GM19193 (cell line): ENCODE data around the gene MUC16.

Experiments
- POLR2A ChIP-seq: IDR thresholded peaks from 4 replicates; pipeline ENCODE4 v1.6.1; 2011; ENCODE audit not compliant: insufficient read depth, insufficient read length; ENCODE audit errors: extremely low read depth

Gene MUC16

DNA sequence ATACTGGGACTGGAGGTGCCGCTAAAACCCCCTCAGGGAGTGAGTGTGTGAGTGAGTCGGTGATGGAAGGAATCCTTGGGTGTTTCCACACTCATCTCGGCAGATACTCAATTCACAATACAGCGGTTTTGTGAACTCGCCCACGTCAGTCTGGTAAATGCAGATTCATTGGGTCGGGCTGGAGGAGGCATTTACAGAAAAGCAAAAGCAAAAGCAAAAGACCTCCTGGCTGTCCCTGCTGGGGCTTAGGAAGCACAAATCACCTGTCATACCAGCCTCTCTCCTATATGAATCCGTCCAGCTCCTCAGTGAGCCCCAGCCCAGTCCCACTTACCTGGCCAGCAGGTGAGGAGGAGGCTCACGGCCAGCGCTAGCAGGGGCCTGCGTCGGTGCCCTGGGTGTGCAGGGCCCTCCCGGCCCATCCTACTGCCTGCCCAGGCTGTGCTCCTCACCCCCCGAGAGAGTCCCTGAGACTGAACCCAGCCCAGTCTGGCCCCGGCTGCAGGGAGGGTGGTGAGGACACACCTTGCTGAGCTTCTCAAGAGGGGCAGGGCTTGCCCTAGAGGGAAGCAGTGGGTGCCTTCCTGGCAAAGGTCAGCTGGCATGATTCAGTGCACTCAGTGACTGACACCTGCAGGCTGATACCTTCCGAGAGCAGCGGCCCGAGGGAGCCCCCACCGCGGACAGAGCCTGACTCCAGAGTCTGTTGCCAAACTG, at the start of gene MUC16:
Gene MUC16 (minus strand): TSS at position 475 of the 717 bp plus-strand sequence.
- no peak for TF ChIP-seq POLR2A

DNA sequence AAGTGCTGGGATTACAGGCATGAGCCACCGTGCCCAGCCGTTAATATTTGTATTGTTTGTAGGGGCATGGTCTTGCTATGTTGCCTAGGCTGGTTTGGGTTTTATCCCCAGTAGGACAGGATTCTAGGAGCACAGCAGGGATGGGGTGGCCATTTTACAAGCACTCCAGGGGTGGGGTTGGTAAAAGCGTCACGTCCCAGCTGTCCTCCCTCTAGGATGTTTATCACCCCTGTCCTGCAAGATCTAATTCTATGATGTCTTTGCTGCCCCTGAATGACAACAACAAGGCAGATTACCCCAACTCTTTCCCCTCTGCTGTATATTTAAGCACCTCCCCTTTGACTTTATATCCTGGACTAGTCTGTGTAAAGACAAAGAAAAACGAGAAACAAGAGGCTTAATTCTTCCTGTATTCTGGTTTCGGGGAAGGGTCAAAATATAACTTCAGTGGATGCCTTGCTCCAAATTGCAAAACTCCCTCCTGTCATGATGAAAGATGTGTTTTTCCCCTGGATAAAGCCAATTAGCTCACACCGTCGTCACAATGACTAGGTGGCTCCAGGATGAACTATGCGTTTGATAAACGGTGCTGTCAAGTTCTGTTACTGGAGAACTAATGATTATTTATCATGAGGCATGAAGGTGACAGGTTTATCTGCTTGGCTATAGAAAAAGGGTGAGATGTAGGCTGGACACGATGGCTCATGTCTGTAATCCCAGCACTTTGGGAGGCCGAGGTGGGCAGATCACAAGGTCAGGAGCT, 48.9 kb upstream of the MUC16 start:
- no peak for TF ChIP-seq POLR2A

DNA sequence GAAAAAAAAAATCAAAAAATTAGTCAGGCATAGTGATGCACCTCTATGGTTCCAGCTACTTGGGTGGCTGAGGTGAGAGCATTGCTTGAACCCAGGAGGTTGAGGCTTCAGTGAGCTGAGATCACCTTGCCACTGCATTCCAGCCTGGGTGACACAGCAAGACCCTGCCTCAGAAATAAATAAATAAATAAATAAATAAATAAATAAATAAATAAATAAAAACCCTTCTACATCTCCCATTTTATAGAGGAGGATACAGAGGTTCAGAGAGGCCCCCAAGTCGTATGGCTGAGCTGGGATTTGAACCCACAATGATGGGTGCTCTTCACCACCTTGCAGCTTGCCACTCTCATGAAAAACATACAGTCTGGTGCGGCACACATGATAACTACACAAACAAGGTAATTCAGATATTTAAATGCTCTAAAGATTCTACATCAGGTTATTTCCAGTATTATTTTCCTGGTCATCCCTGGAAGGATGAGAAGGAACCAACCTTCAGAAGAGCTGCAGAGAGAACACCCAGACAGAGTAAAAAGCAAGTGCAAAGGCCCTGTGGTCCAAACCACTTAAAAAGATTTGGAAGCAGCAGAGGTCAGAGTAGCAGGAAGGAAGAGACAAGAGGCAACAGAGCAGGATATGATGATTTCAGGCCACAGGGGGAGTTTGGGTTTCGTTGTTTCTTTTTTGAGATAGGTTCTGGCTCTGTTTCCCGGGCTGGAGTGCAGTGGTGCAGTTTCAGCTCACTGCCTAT, 47.5 kb upstream of the MUC16 start:
- TF ChIP-seq POLR2A = no peak

DNA sequence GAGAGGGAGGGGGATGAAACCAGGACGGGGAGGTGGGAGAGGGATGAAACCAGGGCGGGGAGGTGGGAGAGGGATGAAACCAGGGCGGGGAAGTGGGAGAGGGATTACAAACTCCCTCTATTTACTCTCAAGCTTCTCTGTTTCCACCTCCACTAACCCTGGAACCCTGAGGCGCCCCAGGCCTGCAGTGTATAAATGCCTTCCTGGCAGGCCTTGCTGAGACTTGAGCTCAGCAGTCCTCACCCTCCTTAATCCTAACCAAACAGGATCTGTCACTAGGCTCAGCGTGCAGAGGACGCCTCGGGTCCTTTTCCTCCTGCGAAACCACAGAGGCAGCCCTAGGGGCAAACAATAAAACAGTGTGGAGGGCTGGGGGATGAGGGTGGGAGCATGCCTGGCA, 44.6 kb upstream of the MUC16 start:
- TF ChIP-seq POLR2A = no peak

DNA sequence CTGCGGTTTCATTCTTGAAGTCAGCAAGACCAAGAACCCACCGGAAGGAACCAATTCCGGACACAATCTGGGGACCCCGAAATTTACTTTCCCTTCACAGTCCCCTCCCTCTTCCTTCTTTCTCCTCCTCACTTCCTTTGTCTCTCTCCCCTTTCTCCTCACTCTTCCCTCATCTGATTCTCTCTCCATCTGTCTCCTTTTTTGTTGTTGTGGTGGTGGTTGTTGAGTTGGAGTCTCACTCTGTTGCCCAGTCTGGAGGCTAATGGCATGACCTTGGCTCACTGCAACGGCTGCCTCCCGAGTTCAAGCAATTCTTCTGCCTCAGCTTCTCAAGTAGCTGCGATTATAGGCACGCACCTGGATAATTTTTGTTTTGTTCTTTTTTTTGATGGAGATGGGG, 44.0 kb upstream of the MUC16 start:
- TF ChIP-seq POLR2A = no peak

DNA sequence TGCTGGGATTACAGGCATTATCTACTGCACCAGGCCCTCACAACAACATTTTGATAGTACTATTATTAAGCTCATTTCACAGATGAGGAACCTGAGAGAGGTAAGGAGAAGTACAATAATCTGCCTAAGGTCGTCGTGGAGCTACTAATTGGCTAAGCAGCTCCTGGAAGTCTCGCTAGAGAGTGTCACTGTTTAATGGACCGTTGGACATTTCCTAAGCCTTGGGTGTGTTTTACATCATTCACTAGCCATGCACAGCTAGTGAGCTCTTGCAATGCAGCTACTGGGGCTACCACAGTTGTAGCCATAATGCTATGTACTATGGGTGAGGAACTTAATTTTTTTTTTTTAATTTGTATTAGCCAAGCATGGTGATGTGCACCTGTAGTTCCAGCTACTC, 42.7 kb upstream of the MUC16 start:
- no peak for TF ChIP-seq POLR2A

DNA sequence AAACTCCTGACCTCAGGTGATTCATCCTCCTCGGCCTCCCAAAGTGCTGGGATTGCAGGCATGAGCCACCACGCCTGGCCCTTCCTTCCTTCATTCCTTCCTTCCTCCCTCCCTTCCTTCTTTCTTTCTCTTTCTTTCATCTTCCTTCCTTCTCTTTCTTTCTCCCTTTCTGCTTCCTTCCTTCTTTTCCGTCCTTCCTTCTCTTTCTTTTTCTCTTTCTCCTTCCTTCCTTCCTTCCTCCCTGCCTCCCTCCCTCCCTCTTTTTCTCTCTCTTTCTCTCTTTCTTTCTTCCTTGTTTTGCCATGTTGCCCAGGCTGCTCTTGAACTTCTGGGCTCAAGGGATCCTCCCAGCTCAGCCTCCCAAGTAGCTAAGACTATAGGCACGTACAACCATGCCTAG, 36.5 kb upstream of the MUC16 start:
- no peak for TF ChIP-seq POLR2A

DNA sequence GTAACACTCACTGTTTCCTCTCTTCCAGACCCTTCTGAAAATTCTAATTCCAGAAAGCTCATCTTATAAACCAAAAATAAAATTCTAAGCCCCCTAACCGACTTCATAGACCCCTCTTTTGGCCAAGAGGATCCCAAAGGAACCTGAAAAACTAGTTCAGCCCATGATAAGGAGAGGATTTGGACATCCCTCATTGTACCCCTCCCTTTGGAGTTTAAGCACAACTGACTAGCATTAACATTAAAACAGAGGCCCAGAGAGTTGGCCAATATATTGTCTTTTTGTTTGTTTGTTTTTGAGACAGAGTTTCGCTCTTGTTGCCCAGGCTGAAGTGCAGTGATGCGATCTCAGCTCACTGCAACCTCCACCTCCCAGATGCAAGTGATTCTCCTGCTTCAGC, 34.2 kb upstream of the MUC16 start:
- TF ChIP-seq POLR2A = no peak

DNA sequence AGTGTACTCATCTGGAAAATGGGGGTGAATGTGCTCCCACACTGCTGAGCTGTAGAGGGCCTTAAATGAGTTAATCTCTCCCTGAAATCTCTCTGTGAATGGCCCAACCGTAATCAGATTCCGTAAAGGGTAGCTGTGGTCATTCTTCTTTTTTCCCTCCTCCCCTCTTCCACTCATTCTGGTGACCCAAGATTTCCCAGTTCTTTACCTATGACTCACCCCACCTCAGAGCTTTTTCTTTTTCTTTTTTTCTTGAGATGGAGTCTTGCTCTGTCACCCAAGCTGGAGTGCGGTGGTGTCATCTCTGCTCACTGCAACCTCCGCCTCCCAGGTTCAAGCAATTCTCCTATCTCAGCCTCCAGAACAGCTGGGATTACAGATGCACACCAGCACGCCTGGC, 33.3 kb upstream of the MUC16 start:
- TF ChIP-seq POLR2A = no peak

DNA sequence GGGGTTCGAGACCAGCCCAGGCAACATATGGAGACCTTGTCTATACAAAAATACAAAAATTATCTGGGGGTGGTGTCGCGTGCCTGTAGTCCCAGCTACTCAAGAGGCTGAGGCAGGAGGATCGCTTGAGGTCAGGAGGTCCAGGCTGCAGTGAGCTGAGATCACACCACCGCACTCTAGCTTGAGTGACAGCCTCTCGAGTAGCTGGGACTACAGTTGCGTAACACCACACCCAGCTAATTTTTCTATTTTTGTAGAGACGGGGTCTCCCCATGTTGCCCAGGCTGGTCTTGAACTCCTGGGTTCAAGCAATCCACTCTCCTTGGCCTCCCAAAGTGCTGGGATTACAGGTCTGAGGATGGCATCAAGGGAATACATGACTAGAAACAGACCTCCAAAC, 30.8 kb upstream of the MUC16 start:
- TF ChIP-seq POLR2A = no peak

DNA sequence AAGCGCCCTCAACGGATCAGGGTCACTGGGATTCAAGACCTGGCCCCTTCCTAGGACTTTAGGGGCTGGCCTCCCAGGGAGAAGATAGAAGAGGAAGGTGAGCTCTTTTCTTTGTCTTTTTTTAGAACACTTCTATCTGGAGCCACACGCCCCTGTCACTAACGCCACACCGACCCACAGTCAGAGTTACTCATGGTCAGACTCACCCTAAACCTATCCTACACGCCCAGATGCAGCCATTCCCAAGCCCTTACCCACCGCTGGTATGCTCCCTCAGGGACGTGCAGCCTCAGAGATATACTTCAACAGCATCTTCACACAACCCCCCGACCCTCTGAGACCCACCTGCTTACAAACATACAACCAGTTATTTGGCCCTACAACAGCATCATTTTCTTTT, 29.9 kb upstream of the MUC16 start:
- TF ChIP-seq POLR2A = no peak

DNA sequence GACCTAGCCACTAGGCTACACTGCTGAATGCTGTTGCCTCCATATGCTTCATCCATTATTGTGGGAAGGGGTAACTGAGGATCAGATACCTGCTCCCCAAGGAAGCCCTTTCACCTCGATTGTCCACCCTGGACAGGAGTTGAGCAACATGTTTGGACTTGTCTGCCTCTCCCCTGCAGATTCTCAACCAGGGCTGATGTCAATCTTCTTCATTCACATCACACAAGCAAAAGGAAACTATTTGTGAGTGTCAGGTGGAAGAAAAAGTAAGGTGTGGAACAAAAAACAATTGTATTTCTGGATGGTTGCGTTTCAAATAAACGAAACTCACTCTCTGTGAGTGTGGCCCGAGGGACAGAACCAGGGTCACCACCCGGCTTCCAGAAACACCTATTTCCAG, 29.5 kb upstream of the MUC16 start:
- no peak for TF ChIP-seq POLR2A

DNA sequence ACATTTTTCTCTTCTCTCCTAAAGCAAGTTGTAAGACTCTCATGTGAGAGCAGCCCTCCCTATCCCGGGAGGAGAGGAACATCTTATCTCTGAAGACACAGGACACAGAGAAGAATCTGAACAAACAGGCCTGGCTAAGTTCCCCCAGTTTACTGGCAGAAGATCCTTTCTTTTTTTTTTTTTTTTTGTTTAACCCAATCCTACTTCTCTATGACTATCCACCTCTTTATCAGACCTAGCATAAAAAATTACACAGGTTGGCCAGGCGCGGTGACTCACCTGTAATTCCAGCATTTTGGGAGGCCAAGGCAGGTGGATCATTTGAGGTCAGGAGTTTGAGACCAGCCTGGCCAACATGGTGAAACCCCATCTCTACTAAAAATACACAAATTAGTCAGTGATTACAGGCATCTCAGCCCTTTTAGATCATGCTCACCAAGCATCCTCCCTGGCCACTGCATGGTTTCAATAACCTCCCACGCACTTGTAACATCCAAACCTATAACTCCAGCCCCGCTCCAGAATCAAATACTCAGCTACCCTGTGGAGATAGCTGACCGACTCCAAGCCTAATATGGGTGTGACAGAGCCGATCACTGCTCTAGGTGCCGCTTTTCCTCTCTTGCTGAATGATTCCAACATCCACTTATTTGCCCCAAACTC, 27.3 kb upstream of the MUC16 start:
- TF ChIP-seq POLR2A = no peak

DNA sequence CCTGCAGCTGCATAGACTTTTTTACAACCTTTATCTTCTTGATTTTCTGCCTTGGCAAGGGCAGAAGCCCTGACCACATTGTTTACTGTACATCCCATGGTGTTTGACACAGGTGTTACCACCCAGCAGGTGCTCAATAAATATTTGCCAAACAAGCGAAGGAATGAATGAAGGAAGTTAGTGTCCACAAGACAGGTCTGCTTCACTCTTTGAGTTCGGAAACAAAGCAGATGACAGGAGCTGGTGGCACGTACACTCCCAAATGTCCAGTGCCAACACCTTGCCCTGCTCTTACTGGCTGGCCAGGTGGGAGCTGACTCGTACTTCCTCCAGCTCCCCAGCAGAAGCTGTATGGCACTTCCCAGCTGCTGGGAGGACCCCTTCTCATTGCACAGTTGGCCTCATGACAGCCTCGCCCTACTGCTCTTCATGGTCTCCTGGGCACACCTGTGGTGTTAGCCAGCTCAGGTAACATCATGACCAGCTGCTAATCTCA, 22.0 kb upstream of the MUC16 start:
- no peak for TF ChIP-seq POLR2A

DNA sequence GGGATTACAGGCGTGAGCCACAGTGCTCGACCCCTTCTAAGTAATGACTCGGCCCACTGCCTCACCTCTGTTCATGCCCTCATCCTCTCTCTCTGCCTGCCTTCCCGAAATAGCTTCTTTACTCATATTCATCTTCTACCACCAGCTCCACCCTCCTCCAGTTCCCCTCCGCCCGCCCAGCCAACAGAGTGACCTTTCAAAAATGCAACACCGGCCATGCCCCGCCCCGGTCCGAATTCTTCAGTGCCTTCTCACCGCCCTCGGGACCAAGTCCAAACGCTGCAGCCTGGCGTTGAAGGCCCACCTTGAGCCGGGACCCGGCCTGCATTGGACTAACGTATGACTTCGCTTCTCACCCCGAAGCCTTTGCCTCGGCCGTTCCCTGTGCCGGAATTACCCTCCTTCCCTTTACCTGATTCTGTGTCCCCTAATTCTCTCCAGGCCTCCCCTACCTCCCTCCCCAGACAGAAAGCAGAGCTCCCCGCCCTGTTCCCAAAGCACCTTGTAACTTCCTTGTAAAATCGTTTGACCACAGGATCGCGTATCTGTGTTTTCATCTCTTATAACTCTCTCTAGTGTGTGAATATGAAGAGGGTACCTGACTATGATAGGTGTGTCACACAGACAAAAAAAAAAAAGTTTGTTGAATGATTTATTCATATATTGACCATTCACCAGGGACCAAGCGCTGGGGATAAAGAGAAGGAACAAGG, 8.1 kb upstream of the MUC16 start:
- TF ChIP-seq POLR2A = no peak

DNA sequence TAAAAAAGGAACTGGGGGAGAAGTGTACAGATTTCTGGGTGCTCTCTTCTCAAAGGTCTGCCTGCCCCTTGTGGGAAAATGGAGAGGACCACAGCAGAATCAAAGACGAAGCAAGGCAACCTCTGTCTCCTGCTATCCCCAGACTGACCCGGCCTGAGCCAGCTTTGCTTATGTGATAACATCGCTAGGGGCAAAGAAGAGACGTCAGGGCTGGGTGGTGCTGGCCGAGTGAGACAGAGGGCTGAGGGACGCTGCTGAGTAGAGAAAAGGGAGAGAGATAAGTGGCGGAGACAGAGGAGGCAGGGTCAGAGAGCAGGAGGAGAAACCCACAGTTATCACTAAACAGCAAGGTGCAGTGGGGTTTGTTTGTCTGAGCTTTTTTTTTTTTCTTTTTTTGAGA, 4.6 kb upstream of the MUC16 start:
- no peak for TF ChIP-seq POLR2A
